Gastrocnemius medialis (tissue), 4 donors: ENCODE data around the gene GRIK3.

ENCODE experiments used
- POLR2A ChIP-seq, 2 donors: fragments of 450-650 bp; IDR thresholded peaks; one replicate each; pipeline ENCODE4 v1.6.1; 2017; ENCODE audit warnings: antibody characterized with exemption in 2 of 2, mild to moderate bottlenecking in 2 of 2, moderate library complexity in 2 of 2
- TF ChIP-seq, protein P1 (sequence below), 5 experiments: fragments of 450-650 bp in 3 of 5; fragments of 200-600 bp in 2 of 5; sonication (generic) in 2 of 5; IDR thresholded peaks in 4 of 5; conservative IDR thresholded peaks in 1 of 5; 1 replicate in 4 of 5; 2 replicates in 1 of 5; pipeline ENCODE4 v1.5.1; 2016 to 2019; ENCODE audit warnings: antibody characterized with exemption in 5 of 5, mild to moderate bottlenecking in 3 of 5, moderate library complexity in 3 of 5

DNA sequence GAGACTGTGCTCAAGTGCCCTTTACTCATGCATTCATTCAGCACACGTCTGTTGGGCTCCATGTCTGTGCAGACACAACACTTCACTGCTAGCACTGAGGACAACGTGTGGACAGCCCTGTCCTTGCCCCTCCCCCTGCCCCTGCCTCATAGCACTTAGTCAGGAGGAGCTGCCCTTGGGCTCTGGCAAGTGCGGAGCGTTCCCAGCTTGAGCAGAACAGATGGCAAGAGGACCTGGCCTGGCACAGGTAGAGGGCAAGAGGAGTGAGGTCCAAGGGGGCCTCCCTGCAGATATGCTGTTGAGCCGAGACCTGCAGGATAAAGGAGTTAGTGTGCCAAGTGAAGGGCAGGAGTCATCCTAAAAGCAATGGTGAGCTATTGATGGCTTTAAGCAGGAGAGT, 81.3 kb downstream of the GRIK3 start:
- TF ChIP-seq, protein P1, sequence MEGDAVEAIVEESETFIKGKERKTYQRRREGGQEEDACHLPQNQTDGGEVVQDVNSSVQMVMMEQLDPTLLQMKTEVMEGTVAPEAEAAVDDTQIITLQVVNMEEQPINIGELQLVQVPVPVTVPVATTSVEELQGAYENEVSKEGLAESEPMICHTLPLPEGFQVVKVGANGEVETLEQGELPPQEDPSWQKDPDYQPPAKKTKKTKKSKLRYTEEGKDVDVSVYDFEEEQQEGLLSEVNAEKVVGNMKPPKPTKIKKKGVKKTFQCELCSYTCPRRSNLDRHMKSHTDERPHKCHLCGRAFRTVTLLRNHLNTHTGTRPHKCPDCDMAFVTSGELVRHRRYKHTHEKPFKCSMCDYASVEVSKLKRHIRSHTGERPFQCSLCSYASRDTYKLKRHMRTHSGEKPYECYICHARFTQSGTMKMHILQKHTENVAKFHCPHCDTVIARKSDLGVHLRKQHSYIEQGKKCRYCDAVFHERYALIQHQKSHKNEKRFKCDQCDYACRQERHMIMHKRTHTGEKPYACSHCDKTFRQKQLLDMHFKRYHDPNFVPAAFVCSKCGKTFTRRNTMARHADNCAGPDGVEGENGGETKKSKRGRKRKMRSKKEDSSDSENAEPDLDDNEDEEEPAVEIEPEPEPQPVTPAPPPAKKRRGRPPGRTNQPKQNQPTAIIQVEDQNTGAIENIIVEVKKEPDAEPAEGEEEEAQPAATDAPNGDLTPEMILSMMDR (IDR thresholded peaks at IDR 0.05 in 4 of 5, conservative IDR thresholded peaks at IDR 0.05 in 1 of 5) = no peak
- TF ChIP-seq POLR2A (IDR thresholded peaks at IDR 0.05) = no peak
